Activated CD8-positive, alpha-beta T cell treated with anti-CD3 and anti-CD28 coated beads for 36 hours (primary cell): ENCODE results near the gene OPN3. TPM values are rescaled to one million over a fixed set of nuclear protein-coding genes. Genes with fewer than 3 reads are reported as not detected.

ENCODE experiments used
- ATAC-seq: fragments of 200-7000 bp; cut with Tn5 transposase; one replicate; pipeline ENCODE4 v1.10.0; 2021; ENCODE audit warnings: mild to moderate bottlenecking, moderate library complexity
- CTCF ChIA-PET: fragments of 350-600 bp; sonication (Branson Sonifier 250); formaldehyde crosslinking; loops from one replicate; lab custom pipeline; 2021; ENCODE audit warnings: antibody characterized with exemption; lab: Charles Lee
- POLR2A ChIA-PET: fragments of 350-600 bp; sonication (Branson Sonifier 250); formaldehyde crosslinking; loops from one replicate; lab custom pipeline; 2021; ENCODE audit warnings: antibody characterized with exemption; lab: Charles Lee
- DNase-seq: peaks from one replicate; pipeline ENCODE4 v3.0.0-alpha.2; 2020
- H3K27ac Mint-ChIP-seq: one replicate; pipeline ENCODE4 v1.8.0; 2021; ENCODE audit warnings: mild to moderate bottlenecking, mixed read lengths
- H3K27me3 Mint-ChIP-seq: one replicate; pipeline ENCODE4 v1.8.0; 2021; ENCODE audit warnings: mixed read lengths
- H3K36me3 Mint-ChIP-seq: one replicate; pipeline ENCODE4 v1.8.0; 2021; ENCODE audit warnings: low read depth, mixed read lengths
- H3K4me1 Mint-ChIP-seq: one replicate; pipeline ENCODE4 v1.8.0; 2021; ENCODE audit warnings: low read depth, mixed read lengths
- H3K4me3 Mint-ChIP-seq: one replicate; pipeline ENCODE4 v1.8.0; 2021; ENCODE audit warnings: mild to moderate bottlenecking, moderate library complexity, mixed read lengths
- H3K9me3 Mint-ChIP-seq: one replicate; pipeline ENCODE4 v1.8.0; 2021; ENCODE audit warnings: mixed read lengths
- CTCF ChIP-seq: fragments of 200-600 bp; IDR thresholded peaks from one replicate; pipeline ENCODE4 v1.8.0; 2022; ENCODE audit warnings: antibody characterized with exemption, mild to moderate bottlenecking
- intact Hi-C: fragments of 100-400 bp; cut with micrococcal nuclease; formaldehyde crosslinking; loops from one replicate; pipeline ENCODE4 v1.10.0; 2022
- total RNA-seq, 2 experiments: library from RNA; stranded (reverse); gene quantifications; one replicate each; pipeline ENCODE4 v1.2.3, GENCODE V29; 2021

OPN3 gene
- total RNA-seq, 2 experiments from 2014 or later, result 9.9 to 11.8 TPM

DNA sequence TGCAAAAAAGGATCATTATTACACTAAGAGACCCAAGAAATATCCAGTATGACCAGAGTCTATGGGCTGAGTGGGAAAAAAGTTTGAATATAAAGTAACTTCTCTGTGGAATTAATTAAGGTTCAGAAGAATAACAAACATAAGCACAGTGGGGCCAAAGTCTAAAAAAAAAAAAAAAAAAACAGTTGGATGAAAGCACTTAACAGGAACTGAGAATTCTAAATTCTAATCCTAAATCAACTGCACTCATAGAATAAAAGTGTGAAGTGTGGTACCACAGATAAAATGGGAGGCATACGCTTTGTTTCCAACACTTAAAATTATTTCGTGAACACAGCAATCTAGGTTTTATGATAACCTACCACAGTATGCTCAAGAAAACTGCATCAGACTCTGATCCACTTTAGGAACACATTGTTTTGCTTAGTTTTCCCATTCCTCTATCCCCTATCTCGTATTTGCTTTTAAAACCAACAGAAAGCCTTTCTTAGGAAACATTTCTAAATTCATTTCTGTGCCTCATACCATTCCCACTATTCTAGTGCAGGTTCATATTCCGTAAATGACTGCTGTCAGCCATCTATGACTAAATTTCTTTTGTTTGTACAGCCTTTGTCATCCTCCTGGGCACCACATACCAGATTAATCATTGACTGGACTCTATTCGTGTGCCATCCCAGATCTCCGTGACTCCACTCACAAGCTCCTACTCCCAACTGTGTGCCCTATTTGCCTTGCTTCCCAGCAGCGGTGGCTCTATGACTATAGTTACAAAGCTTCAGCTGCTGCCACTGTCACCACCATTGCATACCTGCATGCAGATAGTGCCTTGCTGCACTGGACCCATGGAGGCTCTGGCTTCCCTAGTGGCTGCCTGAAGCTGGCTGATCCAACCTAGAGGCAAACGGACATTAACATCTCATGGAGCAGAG, 24.9 kb downstream of the OPN3 start:
- TF ChIP-seq CTCF, result no peak
- Mint-ChIP-seq H3K4me3 (no peak overlapping the region), H3K36me3 (no peaks in the 10 kb centered on the region), H3K27me3 (no peaks in the 10 kb centered on the region), H3K4me1 (peaks cover 22% of the 10 kb centered on the region), H3K9me3 (no peaks in the 10 kb centered on the region), H3K27ac (no peak overlapping the region)
- no peak for ATAC-seq
- ChIA-PET CTCF (interaction anchor here (4.5 kb wide), 1 partner anchor 11 kb away, joined by 37 read pairs; no protein-coding TSS in a partner anchor), POLR2A (no interaction called here)
- intact Hi-C loops, result loop anchor here (10.0 kb wide), 1 partner anchor 389 kb away; no protein-coding TSS in a partner anchor
- DNase-seq, result no peak

DNA sequence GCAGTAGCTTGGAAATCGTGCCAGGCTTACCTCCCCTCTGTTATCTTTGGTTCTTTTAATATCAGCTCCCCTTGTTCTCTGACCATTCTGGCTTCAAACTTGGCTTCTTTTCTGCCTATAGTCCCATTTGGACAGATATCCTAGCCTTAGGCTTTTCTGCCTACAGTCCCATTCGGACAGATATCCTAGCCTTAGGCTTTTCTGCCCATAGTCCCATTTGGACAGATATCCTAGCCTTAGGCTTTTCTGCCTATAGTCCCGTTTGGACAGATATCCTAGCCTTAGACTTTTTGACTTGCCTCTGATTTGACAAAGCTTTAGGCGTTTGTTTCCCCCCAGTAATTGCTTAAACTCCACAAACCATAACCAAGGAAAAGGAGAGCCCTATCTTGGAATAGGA, 25.6 kb downstream of the OPN3 start:
- Mint-ChIP-seq H3K27ac (no peak overlapping the region), H3K4me1 (peaks cover 22% of the 10 kb centered on the region), H3K27me3 (no peaks in the 10 kb centered on the region), H3K4me3 (no peak overlapping the region), H3K9me3 (no peaks in the 10 kb centered on the region), H3K36me3 (no peaks in the 10 kb centered on the region)
- DNase-seq (no peak), ATAC-seq (no peak)
- no peak for TF ChIP-seq CTCF
- ChIA-PET CTCF (interaction anchor here (1.1 to 4.5 kb wide), 2 partner anchors 12 to 63 kb away, joined by 3 to 37 read pairs; no protein-coding TSS in a partner anchor), POLR2A (interaction anchor here (1.6 kb wide), 1 partner anchor 23 kb away, joined by 6 read pairs; no protein-coding TSS in a partner anchor)
- intact Hi-C loops, result loop anchor here (5.0 to 10.0 kb wide), 4 partner anchors 82 to 390 kb away; partner anchors contain the start of genes EXO1 and KMO

DNA sequence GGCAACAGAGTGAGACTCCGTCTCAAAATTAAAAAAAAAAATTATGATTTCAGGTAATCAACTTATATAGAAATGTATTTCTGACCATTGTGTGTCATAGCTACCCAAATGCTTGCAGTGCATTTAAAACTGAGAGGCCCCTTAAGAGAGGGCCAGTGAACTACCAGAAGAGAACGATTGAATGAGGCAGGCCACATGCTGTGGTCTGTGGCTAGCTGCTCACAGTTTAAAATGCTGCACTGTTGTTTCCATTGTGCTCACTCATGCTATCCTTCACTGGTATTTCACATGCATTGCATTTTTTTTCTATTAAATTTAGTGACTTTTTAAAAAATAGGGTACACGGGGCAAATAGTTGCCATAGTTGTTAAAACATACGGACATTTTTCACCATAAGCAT, 26.0 kb downstream of the OPN3 start:
- Mint-ChIP-seq H3K27me3 (no peaks in the 10 kb centered on the region), H3K4me3 (no peak overlapping the region), H3K36me3 (no peaks in the 10 kb centered on the region), H3K4me1 (peaks cover 22% of the 10 kb centered on the region), H3K27ac (no peak overlapping the region), H3K9me3 (no peaks in the 10 kb centered on the region)
- CTCF ChIA-PET, result interaction anchor here (1.1 to 4.5 kb wide), 2 partner anchors 12 to 62 kb away, joined by 3 to 37 read pairs; no protein-coding TSS in a partner anchor
- intact Hi-C loops, result loop anchor here (5.0 to 10.0 kb wide), 4 partner anchors 82 to 391 kb away; partner anchors contain the start of genes EXO1 and KMO
- POLR2A ChIA-PET, result interaction anchor here (1.2 to 1.6 kb wide), 2 partner anchors 22 to 233 kb away, joined by 4 to 6 read pairs; partner anchors contain the start of gene EXO1
- no peak for TF ChIP-seq CTCF
- peak; percentile 50 for ATAC-seq
- peak; percentile 54 for DNase-seq

- peaks cover 18% of the 10 kb centered on the region for H3K4me1 Mint-ChIP-seq
- DNase-seq (no peak), ATAC-seq (no peak)
- no peak overlapping the region for H3K27ac Mint-ChIP-seq
- H3K4me3 Mint-ChIP-seq, result no peak overlapping the region
- H3K36me3 Mint-ChIP-seq, result no peaks in the 10 kb centered on the region
- H3K27me3 Mint-ChIP-seq, result no peaks in the 10 kb centered on the region
- no peak for TF ChIP-seq CTCF
- ChIA-PET POLR2A (interaction anchor here (1.2 to 1.6 kb wide), 3 partner anchors 12 to 235 kb away, joined by 3 to 6 read pairs (median 4); partner anchors contain the start of gene EXO1), CTCF (interaction anchor here (1.2 to 4.5 kb wide), 11 partner anchors 8 to 385 kb away, joined by 3 to 37 read pairs (median 14); partner anchors contain the start of genes KMO and MAP1LC3C)
- H3K9me3 Mint-ChIP-seq, result no peaks in the 10 kb centered on the region
- intact Hi-C loops, result loop anchor here (5.0 to 10.0 kb wide), 4 partner anchors 81 to 392 kb away; partner anchors contain the start of genes EXO1 and KMO
These were observed 27.4 kb downstream of the OPN3 start for GRCh38 chr1:241612533-241613477.
